ENCODE results near the gene B4GALNT4.
"Not testable (repeated sequence)": the region's sequence is repeated elsewhere in the genome, so short reads cannot be mapped to it uniquely, and the experiment has no call there.

The B4GALNT4 gene

DNA sequence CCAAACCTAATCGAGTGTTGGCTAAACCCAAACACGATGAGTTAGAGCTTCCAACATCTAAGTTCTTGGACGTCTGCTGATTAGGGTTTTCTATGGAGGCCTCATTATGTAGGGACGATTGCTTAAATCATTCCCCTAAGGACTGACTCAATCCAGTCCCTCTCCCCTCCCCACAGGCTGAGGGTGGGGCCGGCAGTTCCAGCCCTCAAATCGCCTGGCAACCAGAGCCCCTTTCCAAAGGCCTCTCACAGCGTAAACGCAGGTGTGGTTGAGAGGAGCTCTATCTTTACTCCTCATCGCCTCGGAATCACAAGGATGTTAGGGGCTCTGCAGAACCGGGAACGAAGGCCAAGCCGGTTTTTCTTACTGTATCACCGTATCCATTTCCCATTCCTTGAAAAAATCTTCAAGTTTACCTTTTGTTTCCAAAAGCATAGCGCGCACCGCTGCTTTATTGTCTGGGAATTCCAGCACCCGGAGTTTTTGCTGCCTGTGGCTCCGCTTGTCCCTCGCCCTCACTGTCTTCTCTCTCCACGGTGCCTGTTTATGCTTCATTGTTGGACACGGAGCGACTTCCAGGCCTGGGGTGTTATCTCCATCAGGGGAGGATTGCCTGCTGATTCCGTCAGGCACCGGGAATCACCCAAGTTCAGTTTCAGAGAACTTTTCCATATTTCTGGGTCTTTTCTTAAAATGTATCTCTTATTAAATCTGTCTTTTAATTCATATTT, 34.9 kb upstream of the B4GALNT4 start:
- DNase-seq (ENCODE audit: low read depth) = no peak

DNA sequence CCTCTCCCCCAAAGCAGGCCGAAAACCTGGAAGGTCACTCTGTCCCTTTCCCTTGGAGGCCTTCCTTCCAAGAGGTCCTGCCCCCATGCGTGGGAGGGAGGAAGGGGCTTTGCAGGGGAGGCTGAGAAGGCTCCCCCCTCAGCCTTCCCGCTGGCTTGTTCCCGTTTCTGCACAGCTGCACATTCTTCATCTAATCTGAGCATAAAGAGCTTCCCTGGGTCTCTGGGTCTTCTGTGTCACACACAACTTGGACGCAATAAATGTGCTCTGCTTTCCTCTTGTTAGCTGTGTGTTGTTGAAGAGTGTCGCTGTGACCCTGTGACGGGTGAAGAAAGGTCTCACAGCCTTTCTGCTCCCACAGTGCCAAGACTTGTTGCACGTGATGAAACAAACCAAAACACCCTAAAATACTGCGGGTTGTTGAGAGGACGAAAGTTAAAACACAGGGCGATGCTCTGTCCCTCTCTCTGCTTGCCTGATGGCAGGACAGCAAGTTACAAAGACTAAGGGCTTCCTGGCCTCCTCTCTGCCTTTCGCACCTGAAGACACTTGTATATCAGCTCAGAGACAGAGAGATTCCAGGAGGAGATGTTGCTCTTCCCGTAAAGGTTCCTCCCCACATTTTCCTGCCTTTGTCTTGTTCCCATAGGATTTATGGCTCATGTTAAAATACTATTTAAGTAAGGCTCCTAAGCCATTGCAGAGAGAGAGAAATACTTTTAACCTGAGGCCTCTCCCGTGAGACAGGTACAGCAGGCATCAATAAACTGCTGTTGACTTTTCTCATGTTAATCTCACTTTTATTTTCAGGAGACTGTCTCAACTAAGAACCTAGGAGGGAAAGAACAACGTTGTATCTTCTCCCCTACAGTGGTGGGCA, 33.3 kb upstream of the B4GALNT4 start:
- DNase-seq (ENCODE audit: low read depth) = no peak

DNA sequence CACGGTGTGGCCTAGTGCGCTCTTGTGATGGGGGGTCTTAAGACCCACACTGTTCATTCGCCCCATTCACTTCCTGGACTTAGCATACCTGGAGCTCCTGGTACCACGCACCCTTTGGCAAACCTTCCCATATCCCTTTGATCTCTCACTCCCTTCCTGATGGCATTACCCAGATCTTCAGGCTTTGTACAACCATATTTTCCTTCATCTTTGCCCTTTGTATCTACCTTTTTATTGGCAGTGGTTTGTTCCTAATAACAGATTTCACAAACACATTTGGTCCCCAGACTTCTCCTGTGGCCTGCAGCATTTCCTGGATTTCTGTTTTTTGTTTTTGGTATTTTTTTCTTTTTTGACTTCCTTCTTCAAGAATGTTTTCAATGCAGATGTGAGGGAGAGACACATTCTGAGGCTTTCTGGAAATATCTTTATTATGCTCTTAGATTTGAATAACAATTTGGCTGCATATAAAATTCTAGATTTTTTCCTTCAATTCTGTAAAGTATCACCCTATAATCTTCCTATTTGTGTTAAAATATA, 32.6 kb upstream of the B4GALNT4 start:
- no peak for DNase-seq (ENCODE audit: low read depth)

DNA sequence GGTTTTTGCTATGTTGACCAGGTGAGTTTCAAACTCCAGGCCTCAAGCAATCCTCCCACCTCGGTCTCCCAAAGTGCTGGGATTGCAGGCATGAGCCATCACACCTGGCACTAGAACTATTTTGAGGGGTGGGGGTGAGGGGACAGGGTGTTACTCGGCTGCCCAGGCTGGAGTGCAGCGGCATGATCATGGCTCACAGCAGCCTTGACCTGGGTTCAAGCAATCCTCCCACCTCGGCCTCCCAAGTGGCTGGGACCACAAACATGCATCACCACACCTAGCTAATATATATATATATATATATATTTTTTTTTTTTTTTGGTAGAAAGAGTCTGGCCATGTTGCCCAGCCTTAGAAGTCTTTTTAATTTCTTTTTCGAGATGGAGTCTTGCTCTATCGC, 31.6 kb upstream of the B4GALNT4 start:
- DNase-seq (ENCODE audit: low read depth) = no peak

DNA sequence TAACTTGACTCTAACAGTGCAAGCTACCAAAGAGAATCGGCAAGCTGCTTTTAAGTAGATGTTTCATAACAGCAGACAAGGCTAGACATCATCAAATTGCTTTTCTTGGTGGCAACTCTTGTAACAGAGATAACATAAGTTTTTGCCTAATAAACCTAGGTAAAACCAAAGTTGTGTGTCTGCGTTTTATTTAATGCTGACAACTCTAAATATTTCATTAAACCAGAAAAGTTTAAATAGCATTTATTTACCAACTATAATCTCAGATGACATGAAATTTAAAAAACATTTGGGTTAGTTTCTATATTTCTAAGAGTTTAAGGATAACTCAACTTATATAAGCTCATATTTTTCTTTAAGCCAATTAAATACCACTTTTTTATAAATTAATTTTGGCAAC, 29.3 kb upstream of the B4GALNT4 start:
- no peak for DNase-seq (ENCODE audit: low read depth)

DNA sequence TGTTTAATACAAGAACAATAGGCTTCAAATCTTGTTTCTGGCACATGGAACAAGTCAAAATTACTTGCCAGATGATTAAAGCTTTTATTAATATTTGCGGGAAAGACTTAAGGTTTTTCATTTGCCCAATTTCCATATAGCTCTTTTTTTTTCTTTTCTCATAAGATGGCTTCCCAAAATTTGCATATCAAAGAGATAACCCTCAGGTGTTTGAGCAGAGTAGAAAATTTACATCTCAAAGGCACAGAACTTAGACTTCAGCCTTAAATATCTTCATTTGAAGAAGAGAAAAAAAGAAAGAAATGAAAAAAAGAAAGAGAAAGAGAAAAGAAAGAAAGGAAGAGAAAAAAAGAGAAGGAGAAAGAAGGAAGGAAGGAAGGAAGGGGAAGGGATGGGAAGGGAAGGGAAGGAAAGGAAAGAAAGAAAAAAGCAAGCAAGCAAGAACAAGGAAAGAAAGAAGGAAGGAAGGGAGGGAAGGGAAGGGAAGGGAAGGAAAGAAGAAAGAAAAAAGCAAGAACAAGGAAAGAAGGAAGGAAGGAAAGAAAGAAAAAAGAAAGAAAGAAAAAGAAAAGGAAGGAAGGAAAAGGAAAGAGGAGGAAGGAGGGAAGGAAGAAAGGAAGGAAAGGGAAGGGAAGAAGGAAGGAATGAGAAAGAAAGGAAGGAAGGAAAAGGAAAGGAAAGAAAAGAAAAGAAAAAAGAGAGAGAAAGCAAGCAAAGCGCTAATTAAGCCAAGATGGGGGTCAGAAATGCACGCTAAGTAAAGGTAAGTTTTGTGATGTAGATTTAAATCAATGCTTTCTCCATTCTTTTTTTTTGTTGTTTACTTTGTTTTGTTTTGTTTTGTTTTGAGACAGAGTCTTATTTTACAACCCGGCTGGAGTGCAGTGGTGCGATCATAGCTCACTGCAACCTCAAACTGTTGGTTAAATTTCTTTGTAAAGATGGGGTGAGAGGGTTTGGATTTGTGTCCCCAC, 28.5 kb upstream of the B4GALNT4 start:
- DNase-seq (ENCODE audit: low read depth) = no peak

DNA sequence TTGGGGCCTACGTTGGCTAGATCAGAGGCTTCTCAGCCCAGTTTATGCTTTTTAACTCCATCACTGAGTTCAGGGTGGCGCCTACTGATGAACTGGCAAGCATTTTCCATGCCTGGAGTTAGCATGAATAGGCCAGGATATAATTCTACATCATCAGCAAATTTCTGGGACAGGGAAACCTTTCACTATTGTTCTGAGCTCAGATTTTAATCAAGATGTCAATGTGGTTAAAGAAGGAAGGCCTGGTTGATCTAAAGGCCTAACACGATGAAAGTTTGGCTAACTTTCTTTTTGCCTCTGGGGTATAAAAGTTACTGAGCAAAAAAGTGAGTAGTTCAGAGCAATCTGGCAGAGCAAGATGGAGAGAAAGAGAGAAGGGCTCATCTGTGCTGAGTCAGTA, 27.0 kb upstream of the B4GALNT4 start:
- DNase-seq (ENCODE audit: low read depth) = no peak

DNA sequence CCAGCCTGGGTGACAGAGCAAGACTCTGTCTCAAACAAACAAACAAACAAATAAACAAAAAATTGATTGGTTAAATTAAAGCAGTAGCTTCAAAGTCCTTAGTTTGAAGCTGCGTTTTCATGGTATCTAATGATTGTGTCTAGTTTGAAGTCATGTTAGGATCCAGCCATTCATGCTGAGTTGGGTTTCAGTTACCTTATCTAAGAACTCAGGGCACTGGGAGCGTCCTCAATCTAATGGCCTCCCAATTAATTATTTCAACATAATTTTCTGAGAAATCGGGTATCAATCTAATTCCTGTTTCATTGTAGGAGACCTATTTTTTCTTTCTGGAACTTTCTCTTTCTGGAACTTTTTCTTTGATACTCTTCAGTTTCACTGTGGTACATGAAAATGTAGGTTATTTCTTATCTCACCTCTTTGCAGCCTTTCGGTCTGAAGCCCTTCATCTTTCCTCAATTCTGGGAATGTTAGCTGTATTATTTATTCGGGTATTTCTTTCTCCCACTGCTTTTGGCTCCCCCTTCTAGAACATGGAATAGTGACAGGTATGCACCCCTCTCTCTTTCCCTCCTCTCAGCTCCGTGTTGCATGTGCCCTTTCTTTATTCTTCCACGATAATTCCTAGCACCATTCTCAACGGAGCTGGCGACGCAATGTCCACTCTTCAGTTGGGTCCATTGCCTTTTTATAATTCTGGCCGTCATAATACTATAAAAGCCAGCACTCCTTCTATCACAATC, 24.3 kb upstream of the B4GALNT4 start:
- DNase-seq (ENCODE audit: low read depth) = no peak

DNA sequence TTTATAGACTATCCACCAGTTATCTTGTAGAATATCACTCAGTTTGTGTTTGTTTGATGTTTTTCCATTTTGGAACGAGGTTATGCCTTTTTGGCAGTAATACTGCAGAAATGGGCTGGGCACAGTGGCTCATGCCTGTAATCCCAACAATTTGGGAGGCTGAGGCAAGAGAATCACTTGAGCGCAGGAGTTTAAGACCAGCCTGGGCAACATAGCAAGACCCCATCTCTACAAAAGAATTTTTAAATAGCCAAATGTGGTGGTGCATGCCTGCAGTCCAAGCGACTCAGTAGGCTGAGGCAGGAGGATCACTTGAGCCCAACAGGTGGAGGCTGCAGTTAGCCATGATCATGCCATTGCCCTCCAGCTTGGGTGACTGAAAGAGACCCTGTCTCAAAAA, 22.8 kb upstream of the B4GALNT4 start:
- DNase-seq (ENCODE audit: low read depth) = no peak

DNA sequence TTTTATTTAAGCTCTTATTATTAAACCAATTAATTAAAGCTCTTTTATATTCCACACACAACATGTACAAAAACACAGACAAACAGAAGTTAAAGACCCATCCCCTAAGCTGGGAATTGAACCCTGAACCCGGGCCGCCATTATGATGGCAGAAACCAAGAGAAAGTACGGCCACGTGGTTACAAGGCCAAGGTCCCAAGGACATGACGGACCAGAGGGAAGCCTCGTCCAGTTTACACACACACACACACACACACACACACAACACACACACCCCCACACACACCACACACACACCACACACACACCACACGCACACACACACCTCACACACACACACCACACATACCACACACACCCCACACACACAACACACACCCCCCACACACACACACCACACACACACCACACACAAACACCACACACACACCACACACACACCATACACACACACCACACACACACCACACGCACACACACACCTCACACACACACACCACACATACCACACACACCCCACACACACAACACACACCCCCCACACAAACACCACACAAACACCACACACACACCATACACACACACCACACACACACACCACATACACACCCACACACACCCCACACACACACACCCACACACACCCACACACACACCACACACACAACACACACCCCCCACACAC, 19.9 kb upstream of the B4GALNT4 start:
- DNase-seq (ENCODE audit: low read depth) = not testable (repeated sequence)

DNA sequence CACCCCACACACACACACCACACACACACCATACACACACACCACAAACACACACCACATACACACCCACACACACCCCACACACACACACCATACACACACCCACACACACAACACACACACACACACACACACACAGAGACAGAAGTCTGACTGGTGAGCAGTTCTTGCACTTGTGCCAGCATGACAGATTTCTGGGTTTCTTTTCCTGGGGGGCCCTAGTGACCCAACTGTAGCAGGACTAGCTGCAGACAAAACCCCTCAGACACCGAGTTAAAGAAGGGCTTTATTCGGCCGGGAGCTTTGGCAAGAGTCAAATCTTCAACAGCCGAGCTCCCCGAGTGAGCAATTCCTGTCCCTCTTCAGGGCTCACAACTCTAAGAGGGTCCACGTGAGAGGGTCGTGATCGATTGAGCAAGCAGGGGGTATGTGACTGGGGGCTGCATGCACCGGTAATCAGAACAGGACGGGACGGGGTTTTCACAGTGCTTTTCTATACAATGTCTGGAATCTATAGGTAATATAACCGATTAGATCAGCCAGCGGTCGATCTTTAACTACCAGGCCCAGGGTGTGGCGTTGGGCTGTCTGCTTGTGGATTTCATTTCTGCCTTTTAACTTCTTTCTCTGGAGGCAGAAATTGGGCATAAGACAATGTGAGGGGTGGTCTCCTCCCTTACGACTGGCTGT, 19.1 kb upstream of the B4GALNT4 start:
- not testable (repeated sequence) for DNase-seq (ENCODE audit: low read depth)

DNA sequence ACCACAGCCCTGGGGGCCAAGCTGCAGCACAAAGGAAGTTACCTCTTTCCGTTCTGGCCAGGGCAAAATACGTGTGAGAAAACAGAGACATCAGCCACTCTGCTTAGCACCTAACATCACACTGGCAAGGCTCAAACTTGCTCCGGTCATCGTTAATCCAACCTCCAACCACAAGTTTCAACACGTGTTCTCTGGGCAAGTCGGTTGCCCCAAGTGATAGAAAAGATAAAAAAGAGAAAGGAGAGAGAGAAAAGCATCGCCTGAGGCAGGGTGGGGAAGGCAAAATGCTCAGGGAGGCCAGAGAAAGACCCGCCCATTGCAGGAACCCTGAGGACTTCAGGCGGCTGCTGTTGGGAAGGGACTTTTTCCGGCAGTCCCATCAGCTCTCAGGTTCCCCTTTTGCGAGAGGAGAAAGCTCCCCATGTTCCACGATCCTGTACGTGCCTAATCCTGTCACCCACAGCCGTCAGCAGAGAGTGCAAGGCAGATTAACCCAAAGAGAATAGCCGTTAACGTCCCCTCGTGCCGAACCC, 18.5 kb upstream of the B4GALNT4 start:
- DNase-seq (ENCODE audit: low read depth) = no peak

DNA sequence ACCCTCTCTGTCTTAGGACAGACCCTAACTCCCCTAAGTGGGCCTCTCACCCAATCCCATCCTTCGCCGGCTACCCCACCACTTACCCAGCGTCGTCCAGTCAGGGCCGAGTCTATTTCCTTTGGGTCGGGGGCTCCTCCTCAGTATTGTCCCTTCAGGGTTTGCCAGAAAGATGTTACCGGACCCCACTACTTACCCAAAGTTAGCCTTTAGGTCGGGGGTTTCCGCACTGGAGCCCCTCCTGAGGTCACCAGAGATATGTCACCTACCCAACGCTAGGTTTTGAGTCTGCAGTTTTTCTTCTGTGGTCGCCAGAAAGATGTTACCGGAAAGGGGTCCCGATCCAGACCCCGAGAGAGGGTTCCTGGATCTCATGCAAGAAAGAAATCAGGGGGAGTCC, 17.9 kb upstream of the B4GALNT4 start:
- DNase-seq (ENCODE audit: low read depth) = no peak

DNA sequence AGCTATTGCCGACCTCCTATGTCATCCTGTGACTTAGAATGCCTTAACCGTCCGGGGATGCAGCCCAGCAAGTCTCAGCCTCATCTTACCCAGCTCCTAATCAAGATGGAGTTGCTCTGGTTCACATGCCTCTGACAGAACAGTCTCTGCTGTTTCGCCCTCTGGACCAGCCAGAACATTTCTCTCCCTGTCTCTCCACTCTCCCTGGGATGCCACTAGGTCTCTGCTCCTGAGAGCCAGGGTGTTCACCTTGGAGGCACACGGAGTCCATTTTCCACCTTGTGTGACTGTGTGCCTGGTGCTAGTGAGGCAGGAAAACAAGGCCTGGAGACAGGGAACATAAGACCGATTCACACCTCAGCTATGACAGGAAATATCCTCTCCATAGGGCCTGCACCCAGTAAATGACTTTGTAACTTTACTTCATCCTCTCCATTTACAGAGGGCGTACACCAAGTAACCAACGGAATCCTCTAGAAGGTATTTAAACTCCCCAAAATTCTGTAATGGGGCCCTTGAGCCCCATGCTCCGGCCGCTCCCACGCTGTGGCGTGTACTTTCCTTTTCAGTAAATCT, 16.8 kb upstream of the B4GALNT4 start:
- no peak for DNase-seq (ENCODE audit: low read depth)

DNA sequence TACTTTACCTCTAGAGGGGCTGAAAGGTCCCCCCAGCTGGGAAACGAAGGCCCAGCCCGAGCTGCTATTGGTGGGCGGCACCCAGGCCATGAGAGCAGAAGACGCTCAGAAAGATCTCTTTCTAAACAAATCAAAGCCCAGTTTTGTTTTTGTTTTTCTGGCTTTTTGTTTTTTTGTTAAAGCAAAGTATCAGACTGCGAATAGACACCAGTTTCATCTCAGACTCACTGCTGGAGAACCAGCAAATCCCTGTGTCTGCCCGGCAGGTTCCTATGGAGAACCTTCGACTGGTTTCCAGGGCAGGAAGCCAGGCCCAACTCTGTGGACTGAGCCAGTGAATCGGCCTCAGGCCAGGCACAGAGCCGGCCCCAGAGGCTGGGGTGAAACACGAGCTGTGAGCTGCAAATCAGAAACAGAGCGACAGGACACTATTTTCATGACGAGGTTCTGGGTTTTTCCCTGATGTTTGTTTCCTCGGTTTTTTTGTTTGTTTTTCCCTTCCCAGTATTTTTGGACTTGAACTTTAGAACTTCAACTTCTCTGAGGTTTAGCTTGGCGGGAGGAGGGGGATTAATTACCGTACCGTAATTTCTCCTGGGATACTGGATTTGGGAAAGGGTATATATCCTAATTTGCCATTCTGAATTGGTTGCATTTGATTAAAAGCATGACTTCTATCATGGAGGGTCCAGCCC, 16.0 kb upstream of the B4GALNT4 start:
- DNase-seq (ENCODE audit: low read depth) = peak; percentile 80

DNA sequence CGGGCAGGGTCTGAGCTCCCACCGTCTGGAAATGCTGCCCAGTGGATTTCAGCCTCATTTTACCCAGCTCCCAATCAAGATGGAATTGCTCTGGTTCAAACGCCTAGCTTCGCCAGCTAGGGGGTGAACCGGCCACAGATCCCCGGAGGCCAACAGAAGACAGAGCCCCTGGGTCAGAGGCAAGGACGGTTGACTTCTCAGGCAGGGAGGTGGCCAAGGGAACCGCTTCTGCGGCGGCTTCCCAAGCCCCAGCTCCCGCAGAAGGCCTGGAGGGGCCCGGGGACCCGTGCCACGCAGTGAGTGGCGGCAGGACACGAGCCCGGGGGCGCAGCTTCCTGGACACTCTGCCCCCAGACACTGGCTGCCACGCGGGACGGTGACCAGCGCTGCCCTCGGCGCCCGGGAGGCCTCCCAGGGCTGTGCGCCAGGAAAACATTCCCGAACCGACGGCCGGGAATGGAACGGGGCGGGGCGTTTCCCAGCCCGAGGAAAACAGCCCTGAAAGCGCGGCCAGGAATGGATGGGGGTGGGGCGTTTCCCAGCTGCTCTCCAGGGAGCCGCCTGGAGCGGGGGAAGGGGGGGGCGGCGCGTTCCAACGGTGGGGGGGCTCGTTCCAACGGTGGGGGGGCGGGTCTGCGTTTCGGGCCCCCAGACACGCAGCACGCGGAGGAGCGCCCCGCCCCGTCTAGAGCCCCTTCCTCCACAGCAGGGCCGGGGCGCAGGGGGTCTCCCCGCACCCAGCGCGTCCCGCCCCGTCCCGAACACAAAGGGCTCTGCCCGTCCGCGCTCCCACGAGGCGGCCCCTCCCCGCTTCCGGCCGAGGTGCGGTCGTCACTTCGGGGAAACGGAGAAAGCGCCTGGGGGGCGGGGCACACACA, 13.5 kb upstream of the B4GALNT4 start:
- peak; percentile 91 for DNase-seq (ENCODE audit: low read depth)

DNA sequence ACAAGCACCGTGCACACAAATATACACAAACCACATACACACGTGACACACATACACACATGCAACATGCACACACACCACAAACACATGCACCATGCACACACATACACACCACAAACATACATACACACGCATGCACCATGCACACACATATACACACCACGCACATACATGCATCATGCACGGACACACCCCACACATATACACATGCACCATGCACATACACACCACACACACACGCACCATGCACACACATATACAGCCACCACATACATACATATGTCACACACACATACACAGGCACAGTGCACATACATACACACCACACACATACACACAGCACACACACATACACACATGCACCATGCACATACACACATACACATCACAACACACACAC, 12.7 kb upstream of the B4GALNT4 start:
- DNase-seq (ENCODE audit: low read depth) = no peak

DNA sequence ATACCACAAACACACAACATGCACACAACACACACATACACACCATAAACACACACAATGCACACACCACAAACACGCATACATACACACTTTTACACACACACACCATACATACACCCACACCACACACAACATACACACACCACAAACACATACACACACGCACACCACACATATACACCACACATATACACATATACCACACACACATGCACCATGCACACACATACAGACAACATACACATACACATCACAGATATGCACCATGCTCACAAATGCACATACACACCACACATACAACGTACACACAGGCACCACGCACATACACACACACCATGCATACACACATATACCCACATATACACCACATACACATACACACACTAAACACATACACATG, 11.7 kb upstream of the B4GALNT4 start:
- no peak for DNase-seq (ENCODE audit: low read depth)
